ENCODE results near the gene KDM6B.

DNA sequence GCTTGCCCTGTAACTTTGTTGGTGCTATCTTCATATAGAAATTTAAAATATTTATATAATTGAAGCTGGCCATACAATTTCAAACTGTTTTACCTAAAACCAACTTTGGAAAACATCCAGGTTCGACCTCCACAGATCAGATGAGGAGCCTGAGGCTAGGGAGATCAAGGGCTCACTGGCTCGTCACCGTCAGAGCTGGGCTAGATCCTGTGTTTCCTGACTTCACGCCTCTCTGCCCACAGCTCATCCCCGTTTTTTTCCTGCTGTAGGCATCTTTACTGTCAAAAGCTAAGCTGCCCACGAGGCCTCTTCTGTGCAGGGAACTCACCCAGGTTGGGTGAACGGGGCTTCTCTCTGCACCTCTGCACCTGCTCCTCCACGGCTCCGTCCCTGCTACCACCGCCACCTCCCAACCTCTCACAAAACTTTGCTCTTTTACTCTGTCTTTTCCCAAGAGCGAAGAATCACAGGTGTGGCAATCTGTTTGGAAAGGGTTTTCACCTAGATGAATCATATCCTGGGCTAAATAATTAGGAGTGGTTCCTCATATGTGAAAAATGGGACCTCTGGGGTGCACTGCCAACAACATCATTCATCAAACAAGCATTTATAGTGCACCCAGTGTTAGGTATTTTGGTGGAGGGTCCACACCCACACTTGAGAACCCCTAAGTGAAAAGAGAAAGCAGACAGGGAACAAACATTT, 24.8 kb upstream of the KDM6B start:
- TF ChIP-seq ZNF747 (tag by site-specific recombination; IDR thresholded peaks at IDR 0.05) (no peak), ZNF132 (tag by site-specific recombination; IDR thresholded peaks at IDR 0.05; ENCODE audit: borderline replicate concordance) (no peak), GLIS1 (tag by site-specific recombination; IDR thresholded peaks at IDR 0.05) (no peak), KLF16 (tag by site-specific recombination; IDR thresholded peaks at IDR 0.05) (no peak), ZNF777 (tag by site-specific recombination; IDR thresholded peaks at IDR 0.05; ENCODE audit: borderline replicate concordance) (no peak), ZBTB8A (tag by site-specific recombination; IDR thresholded peaks at IDR 0.05) (no peak), ZNF510 (tag by site-specific recombination; IDR thresholded peaks at IDR 0.05; ENCODE audit: insufficient replicate concordance) (no peak), ZNF48 (tag by site-specific recombination; IDR thresholded peaks at IDR 0.05) (no peak)
- TF ChIP-seq, protein P1, sequence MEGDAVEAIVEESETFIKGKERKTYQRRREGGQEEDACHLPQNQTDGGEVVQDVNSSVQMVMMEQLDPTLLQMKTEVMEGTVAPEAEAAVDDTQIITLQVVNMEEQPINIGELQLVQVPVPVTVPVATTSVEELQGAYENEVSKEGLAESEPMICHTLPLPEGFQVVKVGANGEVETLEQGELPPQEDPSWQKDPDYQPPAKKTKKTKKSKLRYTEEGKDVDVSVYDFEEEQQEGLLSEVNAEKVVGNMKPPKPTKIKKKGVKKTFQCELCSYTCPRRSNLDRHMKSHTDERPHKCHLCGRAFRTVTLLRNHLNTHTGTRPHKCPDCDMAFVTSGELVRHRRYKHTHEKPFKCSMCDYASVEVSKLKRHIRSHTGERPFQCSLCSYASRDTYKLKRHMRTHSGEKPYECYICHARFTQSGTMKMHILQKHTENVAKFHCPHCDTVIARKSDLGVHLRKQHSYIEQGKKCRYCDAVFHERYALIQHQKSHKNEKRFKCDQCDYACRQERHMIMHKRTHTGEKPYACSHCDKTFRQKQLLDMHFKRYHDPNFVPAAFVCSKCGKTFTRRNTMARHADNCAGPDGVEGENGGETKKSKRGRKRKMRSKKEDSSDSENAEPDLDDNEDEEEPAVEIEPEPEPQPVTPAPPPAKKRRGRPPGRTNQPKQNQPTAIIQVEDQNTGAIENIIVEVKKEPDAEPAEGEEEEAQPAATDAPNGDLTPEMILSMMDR (tag by site-specific recombination; IDR thresholded peaks at IDR 0.05), result no peak
- TF ChIP-seq, protein P2, sequence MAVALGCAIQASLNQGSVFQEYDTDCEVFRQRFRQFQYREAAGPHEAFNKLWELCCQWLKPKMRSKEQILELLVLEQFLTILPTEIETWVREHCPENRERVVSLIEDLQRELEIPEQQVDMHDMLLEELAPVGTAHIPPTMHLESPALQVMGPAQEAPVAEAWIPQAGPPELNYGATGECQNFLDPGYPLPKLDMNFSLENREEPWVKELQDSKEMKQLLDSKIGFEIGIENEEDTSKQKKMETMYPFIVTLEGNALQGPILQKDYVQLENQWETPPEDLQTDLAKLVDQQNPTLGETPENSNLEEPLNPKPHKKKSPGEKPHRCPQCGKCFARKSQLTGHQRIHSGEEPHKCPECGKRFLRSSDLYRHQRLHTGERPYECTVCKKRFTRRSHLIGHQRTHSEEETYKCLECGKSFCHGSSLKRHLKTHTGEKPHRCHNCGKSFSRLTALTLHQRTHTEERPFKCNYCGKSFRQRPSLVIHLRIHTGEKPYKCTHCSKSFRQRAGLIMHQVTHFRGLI (tag by site-specific recombination; IDR thresholded peaks at IDR 0.05), result no peak
